Neuron (in vitro differentiated cells): ENCODE data around the gene RMC1.

ENCODE experiments used
- H2AFZ ChIP-seq: one replicate; pipeline ENCODE4 v1.6.1; 2013; ENCODE audit warnings: low read depth, mild to moderate bottlenecking, inconsistent platforms, low read length, moderate library complexity
- H3K27me3 ChIP-seq: one replicate; pipeline ENCODE4 v1.6.1; 2013; ENCODE audit warnings: low read length; ENCODE audit not compliant: insufficient read depth
- H3K36me3 ChIP-seq: one replicate; pipeline ENCODE4 v1.6.1; 2013; ENCODE audit warnings: low read length; ENCODE audit not compliant: insufficient read depth
- H3K4me1 ChIP-seq: one replicate; pipeline ENCODE4 v1.6.1; 2013; ENCODE audit warnings: low read length; ENCODE audit not compliant: insufficient read depth
- H3K4me3 ChIP-seq: 2 replicates; pipeline ENCODE4 v1.5.1; 2013; ENCODE audit warnings: mild to moderate bottlenecking, low read length, moderate library complexity
- H3K9me3 ChIP-seq: one replicate; pipeline ENCODE4 v1.6.1; 2013; ENCODE audit warnings: low read length

The RMC1 gene

GRCh38 chr18:23503038-23503962, at the start of gene RMC1:
Gene RMC1, plus strand, starts transcription at chr18:23503511. Its CDS starts 108 bp downstream, at chr18:23503619.
- Histone ChIP-seq H3K4me1 (peaks cover 17% of the 10 kb centered on the region), H3K27me3 (no peaks in the 10 kb centered on the region), H2AFZ (peak within 1 kb of the TSS; percentile 83), H3K36me3 (peaks cover 20% of the 10 kb centered on the region), H3K4me3 (peak within 1 kb of the TSS; percentile 82), H3K9me3 (no peaks in the 10 kb centered on the region)

GRCh38 chr18:23453680-23454058, 49.6 kb upstream of the RMC1 start:
- no peaks in the 10 kb centered on the region for H3K9me3 ChIP-seq
- H3K36me3 ChIP-seq = peaks cover 4% of the 10 kb centered on the region
- H3K4me3 ChIP-seq = peak overlapping the region; percentile 90
- H3K4me1 ChIP-seq = peaks cover 12% of the 10 kb centered on the region
- no peaks in the 10 kb centered on the region for H3K27me3 ChIP-seq
- H2AFZ ChIP-seq = peak overlapping the region; percentile 19

- Histone ChIP-seq H3K36me3 (peaks cover 8% of the 10 kb centered on the region), H3K27me3 (no peaks in the 10 kb centered on the region), H3K4me1 (peaks cover 12% of the 10 kb centered on the region), H3K9me3 (no peaks in the 10 kb centered on the region), H2AFZ (no peak overlapping the region), H3K4me3 (no peak overlapping the region)
These were observed 46.5 kb upstream of the RMC1 start for GRCh38 chr18:23456835-23457234.

GRCh38 chr18:23458830-23459529, 44.3 kb upstream of the RMC1 start:
- Histone ChIP-seq H2AFZ (no peak overlapping the region), H3K36me3 (peaks cover 27% of the 10 kb centered on the region), H3K4me1 (peaks cover 8% of the 10 kb centered on the region), H3K27me3 (no peaks in the 10 kb centered on the region), H3K9me3 (no peaks in the 10 kb centered on the region), H3K4me3 (no peak overlapping the region)

GRCh38 chr18:23459530-23459921, 43.8 kb upstream of the RMC1 start:
- Histone ChIP-seq H3K36me3 (peaks cover 32% of the 10 kb centered on the region), H3K4me1 (peaks cover 3% of the 10 kb centered on the region), H2AFZ (no peak overlapping the region), H3K4me3 (no peak overlapping the region), H3K9me3 (no peaks in the 10 kb centered on the region), H3K27me3 (no peaks in the 10 kb centered on the region)

GRCh38 chr18:23460285-23461273, 42.7 kb upstream of the RMC1 start:
- no peak overlapping the region for H3K4me3 ChIP-seq
- no peak overlapping the region for H2AFZ ChIP-seq
- H3K27me3 ChIP-seq = no peaks in the 10 kb centered on the region
- no peaks in the 10 kb centered on the region for H3K4me1 ChIP-seq
- H3K9me3 ChIP-seq = no peaks in the 10 kb centered on the region
- peaks cover 40% of the 10 kb centered on the region for H3K36me3 ChIP-seq

GRCh38 chr18:23462876-23463275, 40.4 kb upstream of the RMC1 start:
- Histone ChIP-seq H3K27me3 (no peaks in the 10 kb centered on the region), H3K9me3 (no peaks in the 10 kb centered on the region), H3K36me3 (peaks cover 57% of the 10 kb centered on the region), H2AFZ (no peak overlapping the region), H3K4me1 (no peaks in the 10 kb centered on the region), H3K4me3 (no peak overlapping the region)

- Histone ChIP-seq H3K4me3 (no peak overlapping the region), H3K27me3 (no peaks in the 10 kb centered on the region), H3K4me1 (peaks cover 7% of the 10 kb centered on the region), H2AFZ (no peak overlapping the region), H3K36me3 (peaks cover 81% of the 10 kb centered on the region), H3K9me3 (no peaks in the 10 kb centered on the region)
These were observed 34.4 kb upstream of the RMC1 start for GRCh38 chr18:23468753-23469459.

GRCh38 chr18:23470620-23471387, 32.5 kb upstream of the RMC1 start:
- H3K36me3 ChIP-seq = peaks cover 82% of the 10 kb centered on the region
- no peak overlapping the region for H3K4me3 ChIP-seq
- no peaks in the 10 kb centered on the region for H3K27me3 ChIP-seq
- H2AFZ ChIP-seq = no peak overlapping the region
- no peaks in the 10 kb centered on the region for H3K9me3 ChIP-seq
- H3K4me1 ChIP-seq = peaks cover 7% of the 10 kb centered on the region

- no peaks in the 10 kb centered on the region for H3K27me3 ChIP-seq
- H3K36me3 ChIP-seq = peaks cover 82% of the 10 kb centered on the region
- no peaks in the 10 kb centered on the region for H3K9me3 ChIP-seq
- no peak overlapping the region for H2AFZ ChIP-seq
- no peak overlapping the region for H3K4me3 ChIP-seq
- peaks cover 7% of the 10 kb centered on the region for H3K4me1 ChIP-seq
These were observed 31.8 kb upstream of the RMC1 start for GRCh38 chr18:23471486-23471885.

GRCh38 chr18:23479829-23480505, 23.3 kb upstream of the RMC1 start:
- Histone ChIP-seq H3K9me3 (no peaks in the 10 kb centered on the region), H3K4me3 (no peak overlapping the region), H3K36me3 (peaks cover 61% of the 10 kb centered on the region), H2AFZ (no peak overlapping the region), H3K4me1 (no peaks in the 10 kb centered on the region), H3K27me3 (no peaks in the 10 kb centered on the region)
